ENCODE data around the gene CMTR1. TPM values are rescaled to one million over a fixed set of nuclear protein-coding genes. Genes with fewer than 3 reads are reported as not detected.

The CMTR1 gene
- polyA plus RNA-seq, 1 donor from 2014 or later, result 64.1 TPM

GRCh38 chr6:37507690-37508421, 74.8 kb downstream of the CMTR1 start:
- H3K4me2 ChIP-seq (ENCODE audit: low read length), result no peak overlapping the region
- no peaks in the 10 kb centered on the region for H4K20me1 ChIP-seq (ENCODE audit: insufficient read depth)
- no peaks in the 10 kb centered on the region for H3K36me3 ChIP-seq (ENCODE audit: insufficient read depth, low read length)
- TF ChIP-seq REST (IDR thresholded peaks at IDR 0.05; ENCODE audit: borderline replicate concordance) (no peak), EP300 (conservative IDR thresholded peaks at IDR 0.05; ENCODE audit: poor library complexity, severe bottlenecking) (peak; percentile 12), CTCF (IDR thresholded peaks at IDR 0.05; ENCODE audit: poor library complexity, severe bottlenecking) (no peak)
- no peaks in the 10 kb centered on the region for H3K79me2 ChIP-seq (replicated peaks; ENCODE audit: insufficient read depth, low read length)
- H3K9me2 ChIP-seq (ENCODE audit: insufficient read depth, low read length), result no peaks in the 10 kb centered on the region
- H3K9me3 ChIP-seq (ENCODE audit: low read length), result no peaks in the 10 kb centered on the region
- no peak overlapping the region for H3K9ac ChIP-seq (ENCODE audit: low read length)
- H3F3A ChIP-seq (ENCODE audit: insufficient read depth, low read length, poor library complexity, severe bottlenecking), result no peaks in the 10 kb centered on the region
- H3K27me3 ChIP-seq (ENCODE audit: insufficient read depth, low read depth, low read length), result no peaks in the 10 kb centered on the region
- H3K27ac ChIP-seq (ENCODE audit: low read length), result no peak overlapping the region
- no peak overlapping the region for H2AFZ ChIP-seq (ENCODE audit: low read depth, low read length)
- H3K4me3 ChIP-seq (ENCODE audit: low read length), result no peak overlapping the region

GRCh38 chr6:37511201-37511600, 78.2 kb downstream of the CMTR1 start:
- H3K4me3 ChIP-seq (ENCODE audit: low read length), result no peak overlapping the region
- TF ChIP-seq MXI1 (conservative IDR thresholded peaks at IDR 0.05; ENCODE audit: poor library complexity, severe bottlenecking) (no peak), EP300 (conservative IDR thresholded peaks at IDR 0.05; ENCODE audit: poor library complexity, severe bottlenecking) (no peak), POLR2AphosphoS5 (IDR thresholded peaks at IDR 0.05) (no peak), REST (IDR thresholded peaks at IDR 0.05; ENCODE audit: borderline replicate concordance) (no peak), CTCF (IDR thresholded peaks at IDR 0.05; ENCODE audit: poor library complexity, severe bottlenecking) (no peak), TAF1 (IDR thresholded peaks at IDR 0.05; ENCODE audit: low read depth) (no peak), SMC3 (conservative IDR thresholded peaks at IDR 0.05; ENCODE audit: poor library complexity) (no peak), RAD21 (conservative IDR thresholded peaks at IDR 0.05) (no peak), EZH2 (IDR thresholded peaks at IDR 0.05; ENCODE audit: borderline replicate concordance, insufficient read depth, low read length, poor library complexity, severe bottlenecking) (no peak)
- H3K4me2 ChIP-seq (ENCODE audit: low read length), result no peak overlapping the region

More at GRCh38 chr6:37511201-37511600, 78.2 kb downstream of the CMTR1 start:
- H3K79me2 ChIP-seq (replicated peaks; ENCODE audit: insufficient read depth, low read length), result no peaks in the 10 kb centered on the region
- no peaks in the 10 kb centered on the region for H4K20me1 ChIP-seq (ENCODE audit: insufficient read depth)
- no peaks in the 10 kb centered on the region for H3K27me3 ChIP-seq (ENCODE audit: insufficient read depth, low read depth, low read length)
- H3K9me2 ChIP-seq (ENCODE audit: insufficient read depth, low read length), result no peaks in the 10 kb centered on the region
- H3K9ac ChIP-seq (ENCODE audit: low read length), result no peak overlapping the region
- H2AFZ ChIP-seq (ENCODE audit: low read depth, low read length), result no peak overlapping the region
- no peak overlapping the region for H3K27ac ChIP-seq (ENCODE audit: low read length)
- no peaks in the 10 kb centered on the region for H3K36me3 ChIP-seq (ENCODE audit: insufficient read depth, low read length)
- H3K9me3 ChIP-seq (ENCODE audit: low read length), result no peaks in the 10 kb centered on the region
- H3F3A ChIP-seq (ENCODE audit: insufficient read depth, low read length, poor library complexity, severe bottlenecking), result no peaks in the 10 kb centered on the region

All from neural cell (in vitro differentiated cells).